Ecto neural progenitor cell (in vitro differentiated cells): ENCODE data around the gene FCHO1.

Experiments
- DNase-seq: peaks from one replicate; pipeline ENCODE4 v3.0.0-alpha.2; 2018; ENCODE audit warnings: low spot score

Gene FCHO1

GRCh38 chr19:17831419-17831888 lies 80.2 kb downstream of the FCHO1 start:
- DNase-seq: no peak

- no peak for DNase-seq
These were observed 81.3 kb downstream of the FCHO1 start for GRCh38 chr19:17832443-17833208.

GRCh38 chr19:17834350-17835181 lies 83.3 kb downstream of the FCHO1 start:
- DNase-seq: peak; percentile 68

- no peak for DNase-seq
These were observed 84.1 kb downstream of the FCHO1 start for GRCh38 chr19:17835182-17836006.

- no peak for DNase-seq
These were observed 85.3 kb downstream of the FCHO1 start for GRCh38 chr19:17836530-17836929.

- no peak for DNase-seq
These were observed 86.7 kb downstream of the FCHO1 start for GRCh38 chr19:17837972-17838371.
